HG03521 (cell line): Measurements from ENCODE around the gene SLFN12.
"Not testable (repeated sequence)": the region's sequence is repeated elsewhere in the genome, so short reads cannot be mapped to it uniquely, and the experiment has no call there.

Experiments used
- ATAC-seq: cut with Tn5 transposase; IDR thresholded peaks from one replicate; pipeline ENCODE4 v1.9.1; 2021; ENCODE audit warnings: mild to moderate bottlenecking, moderate library complexity; ENCODE audit not compliant: unreplicated experiment

The SLFN12 gene

DNA sequence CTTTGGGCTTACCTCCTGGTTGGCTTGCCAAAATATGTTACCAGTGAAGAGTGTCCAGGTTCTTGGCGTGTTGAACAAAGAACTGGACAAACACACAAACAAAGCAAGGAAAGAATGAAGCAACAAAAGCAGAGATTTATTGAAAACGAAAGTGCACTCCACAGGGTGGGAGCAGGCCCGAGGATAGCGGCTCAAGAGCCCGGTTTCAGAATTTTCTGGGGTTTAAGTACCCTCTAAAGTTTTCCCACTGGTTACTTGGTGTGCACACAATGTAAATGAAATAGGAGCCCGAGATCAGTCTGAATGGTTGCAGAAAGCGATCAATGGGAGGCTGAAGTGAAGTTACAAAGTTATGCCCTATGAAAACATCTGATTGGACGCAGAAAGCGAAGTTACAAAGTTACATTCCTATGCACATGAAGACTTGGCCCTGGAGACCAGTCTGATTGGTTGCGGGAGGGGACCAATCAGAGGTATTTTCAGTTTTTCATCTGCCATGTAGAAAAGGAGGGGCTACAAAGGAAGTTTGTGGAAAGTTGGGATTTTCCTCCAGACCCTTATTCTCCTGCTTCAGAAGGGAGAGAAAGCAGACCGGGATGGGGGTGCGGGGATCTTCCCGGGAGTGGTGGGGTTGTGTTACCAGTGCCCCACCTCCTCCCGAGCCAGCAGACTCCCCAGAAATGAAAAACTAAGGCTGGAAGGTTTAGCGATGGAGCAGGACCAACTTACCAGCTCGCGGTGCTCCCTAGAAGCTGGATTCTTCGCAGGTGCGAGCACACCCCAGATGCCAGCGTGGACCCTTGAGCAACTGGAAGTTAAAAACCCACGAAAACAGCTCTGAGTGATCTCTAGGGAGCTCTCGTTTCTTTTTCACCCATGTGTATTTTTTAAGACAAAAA is at the start of gene SLFN12:
Gene SLFN12, minus strand, starts transcription at position 325 of the 899 bp plus-strand sequence. CDS start 9,472 bp downstream, outside the sequence.
- ATAC-seq, result peak; percentile 64

GRCh38 chr17:35479271-35479670 is 47.0 kb upstream of the SLFN12 start:
- ATAC-seq, result no peak

- no peak for ATAC-seq
These were observed 44.9 kb upstream of the SLFN12 start for GRCh38 chr17:35477248-35477647.

DNA sequence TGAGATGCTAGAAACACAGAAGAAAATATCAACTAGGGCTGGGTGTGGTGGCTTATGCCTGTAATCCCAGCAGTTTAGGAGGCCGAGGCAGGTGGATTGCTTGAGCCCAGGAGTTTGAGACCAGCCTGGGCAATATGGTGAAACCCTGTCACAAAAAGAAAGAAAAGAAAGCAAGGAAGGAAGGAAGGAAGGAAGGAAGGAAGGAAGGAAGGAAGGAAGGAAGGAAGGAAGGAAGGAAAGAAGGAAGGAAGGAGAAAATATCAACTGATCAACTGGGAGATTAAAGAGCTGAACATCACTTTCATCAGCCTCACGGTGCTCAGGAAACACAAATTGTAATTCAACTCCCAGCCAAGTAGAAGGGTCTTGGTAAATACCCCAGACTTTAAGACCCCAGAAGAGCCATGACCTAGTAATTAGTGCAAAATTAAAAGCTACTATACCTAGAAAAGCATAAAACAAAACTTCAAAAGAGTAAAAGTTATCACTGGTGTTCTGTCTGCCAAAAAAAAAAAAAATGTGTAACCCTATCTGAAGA is 44.1 kb upstream of the SLFN12 start:
- no peak for ATAC-seq

DNA sequence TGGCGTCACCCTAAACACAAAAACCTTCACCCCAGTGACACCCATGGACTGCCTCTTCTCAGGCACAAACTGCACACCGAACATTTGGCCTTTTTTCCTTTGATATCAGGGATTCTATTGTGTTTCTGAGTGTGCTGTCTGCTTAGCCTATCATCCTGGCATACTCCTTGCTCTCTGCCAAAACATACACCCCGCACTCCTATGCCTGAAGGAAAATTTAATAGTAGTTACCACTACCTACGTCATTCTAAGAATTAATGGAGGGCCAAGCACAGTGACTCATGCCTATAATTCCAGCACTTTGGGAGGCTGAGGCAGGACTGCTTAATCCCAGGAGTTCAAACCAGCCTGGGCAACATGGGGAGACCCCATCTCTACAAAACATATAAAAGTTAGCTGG is 36.2 kb upstream of the SLFN12 start:
- ATAC-seq, result no peak

GRCh38 chr17:35467824-35468223 is 35.5 kb upstream of the SLFN12 start:
- ATAC-seq, result no peak

- ATAC-seq, result peak; percentile 86
These were observed 28.1 kb upstream of the SLFN12 start for GRCh38 chr17:35460354-35460851.

GRCh38 chr17:35454035-35454434 is 21.7 kb upstream of the SLFN12 start:
- ATAC-seq, result not testable (repeated sequence)

DNA sequence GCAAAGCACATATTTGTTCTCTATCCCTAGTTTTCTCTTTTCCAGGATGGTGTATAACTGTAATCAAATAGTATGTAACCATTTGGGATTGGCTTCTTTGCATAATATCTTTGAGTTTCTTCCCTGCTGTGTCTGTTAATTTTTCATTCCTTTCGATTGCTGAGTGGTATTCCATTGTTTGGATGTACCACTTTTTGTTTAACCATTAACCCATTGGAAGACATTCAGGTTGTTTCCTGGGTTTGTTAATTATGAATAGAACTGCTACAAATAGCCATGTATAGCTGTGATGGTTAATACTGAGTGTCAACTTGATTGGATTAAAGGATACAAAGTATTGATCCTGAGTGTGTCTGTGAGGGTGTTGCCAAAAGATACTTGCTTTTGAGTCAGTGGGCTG is 20.9 kb upstream of the SLFN12 start:
- no peak for ATAC-seq

- ATAC-seq, result no peak
These were observed 17.2 kb upstream of the SLFN12 start for GRCh38 chr17:35449371-35449931.

DNA sequence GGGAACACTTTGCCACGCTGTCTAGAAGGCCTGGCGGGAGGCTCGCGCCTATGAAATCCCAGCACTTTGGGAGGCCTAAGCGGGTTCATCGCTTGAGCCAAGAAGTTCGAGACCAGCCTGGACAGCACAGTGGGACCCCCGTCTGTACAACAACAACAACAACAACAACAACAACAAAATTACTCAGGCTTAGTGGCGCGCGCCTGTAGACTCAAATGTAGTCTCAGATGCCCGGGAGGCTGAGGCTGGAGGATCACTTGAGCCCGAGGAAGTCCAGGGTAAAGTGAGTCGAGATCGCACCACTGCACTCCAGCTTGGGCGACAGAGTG is 16.6 kb upstream of the SLFN12 start:
- ATAC-seq, result no peak

DNA sequence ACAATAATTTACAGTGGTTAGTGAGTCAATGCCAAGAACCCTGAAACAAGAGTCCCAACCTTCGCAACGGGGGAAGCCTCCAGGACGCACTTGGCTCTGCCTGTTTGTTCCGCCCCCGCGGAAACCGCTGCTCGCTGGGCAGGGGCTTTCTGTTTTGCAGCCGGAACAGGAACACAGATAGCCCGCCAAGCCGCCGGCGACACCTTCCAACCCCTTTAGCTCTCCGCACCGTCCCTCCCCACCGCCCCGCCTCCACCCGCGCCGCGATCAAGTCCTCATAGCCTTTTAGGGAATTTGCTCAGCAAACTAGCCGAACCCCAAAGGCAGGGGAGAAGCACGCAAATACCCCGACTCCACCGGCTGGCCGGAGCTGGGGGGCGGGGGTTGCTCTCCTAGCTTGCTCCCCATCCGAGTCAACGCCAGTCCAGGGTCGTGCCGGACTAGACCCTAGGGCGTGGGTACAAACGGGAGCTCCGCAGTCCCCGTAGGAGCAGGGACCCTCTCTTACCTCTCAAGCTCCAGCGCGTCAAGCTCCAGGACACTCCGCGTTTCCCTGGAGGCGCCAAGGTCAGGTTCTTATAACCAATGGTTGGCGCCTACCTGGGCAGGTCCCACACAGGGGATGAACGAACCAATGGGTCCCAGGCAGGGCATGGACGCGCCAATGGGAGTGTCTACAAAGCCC is 16.1 kb upstream of the SLFN12 start, which contains the start of gene SLFN13:
Gene SLFN13, minus strand, starts transcription at position 553 of the 685 bp plus-strand sequence. CDS start 3,086 bp downstream, outside the sequence.
- peak; percentile 59 for ATAC-seq

GRCh38 chr17:35447499-35447898 is 15.2 kb upstream of the SLFN12 start:
- no peak for ATAC-seq

DNA sequence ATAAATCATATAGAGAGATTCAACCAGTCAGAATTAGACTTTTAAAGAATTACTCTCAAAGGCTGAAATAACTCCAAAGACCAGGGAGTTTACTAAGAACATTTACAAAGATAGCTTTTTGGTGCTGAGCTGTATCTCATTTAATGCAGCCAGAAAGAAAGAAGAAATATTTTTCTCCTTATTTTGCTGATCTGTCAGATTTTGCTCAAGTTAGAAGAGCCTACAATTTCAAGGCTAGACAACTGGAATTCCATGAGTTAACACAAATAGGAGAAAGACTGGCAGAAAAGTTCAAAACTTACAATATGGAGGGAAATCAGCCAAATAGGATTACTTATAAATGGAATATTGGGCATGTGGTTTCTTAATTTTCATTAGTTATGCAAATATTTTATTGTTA is 6.1 kb upstream of the SLFN12 start:
- no peak for ATAC-seq

- peak; percentile 36 for ATAC-seq
These were observed 985 bp upstream of the SLFN12 start for GRCh38 chr17:35433075-35433894.

DNA sequence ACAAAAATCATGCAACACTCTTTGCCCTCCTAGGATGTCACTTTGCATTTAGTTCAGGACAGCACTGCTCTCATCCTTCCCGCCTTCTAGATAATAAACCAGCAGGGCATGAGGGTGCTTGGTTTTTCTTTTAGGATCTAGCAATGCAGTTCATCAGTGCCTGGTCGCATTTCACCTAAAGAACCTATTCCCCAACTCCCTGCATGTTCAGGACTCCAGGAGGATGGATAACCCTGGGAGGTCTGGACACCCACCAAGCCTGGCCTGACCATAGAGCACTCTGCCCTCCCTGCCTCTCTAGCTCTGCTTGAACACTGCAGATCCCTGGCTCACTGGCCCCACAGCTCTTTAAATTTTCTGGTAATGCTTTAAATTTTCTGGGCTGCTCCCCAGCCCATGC is 2.6 kb downstream of the SLFN12 start:
- ATAC-seq, result no peak

DNA sequence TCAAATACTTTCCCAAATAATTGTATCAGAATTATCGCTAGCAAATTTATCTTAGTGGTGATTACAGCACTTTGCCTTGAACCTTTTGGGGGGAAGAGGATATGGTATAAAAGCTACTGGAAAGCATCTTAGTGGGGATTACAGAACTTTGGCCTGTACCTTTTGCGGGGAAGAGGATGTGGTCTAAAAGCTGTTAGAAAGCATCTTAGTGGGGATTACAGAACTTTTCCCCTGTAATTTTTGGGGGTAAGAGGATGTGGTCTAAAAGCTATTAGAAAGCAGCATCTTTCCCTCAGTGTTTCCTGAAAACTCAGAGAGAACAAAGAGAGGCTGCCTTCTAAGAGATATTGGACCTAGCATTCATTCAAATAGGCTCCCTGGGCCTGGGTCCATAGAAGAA is 4.1 kb downstream of the SLFN12 start:
- ATAC-seq, result no peak

DNA sequence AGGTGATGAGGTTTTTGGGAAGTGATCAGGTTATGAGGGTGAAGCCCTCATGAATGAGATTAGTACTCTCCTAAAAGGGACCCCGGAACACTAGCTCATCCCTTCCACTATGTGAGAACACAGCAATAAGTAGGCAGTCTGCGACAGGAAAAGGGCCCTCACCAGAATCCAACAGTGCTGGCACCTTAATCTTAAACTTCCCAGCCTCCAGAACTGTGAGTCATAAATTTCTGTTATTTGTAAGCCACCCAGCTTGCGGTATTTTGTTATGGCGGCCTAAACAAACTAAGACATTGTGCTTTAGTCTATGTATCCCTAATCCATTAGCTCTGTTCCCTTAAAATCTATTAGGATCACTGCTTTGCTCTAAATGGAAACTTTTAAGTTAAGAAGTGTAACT is 8.5 kb downstream of the SLFN12 start:
- ATAC-seq, result no peak

GRCh38 chr17:35421069-35421468 is 11.2 kb downstream of the SLFN12 start:
- not testable (repeated sequence) for ATAC-seq

- ATAC-seq, result no peak
These were observed 15.6 kb downstream of the SLFN12 start for GRCh38 chr17:35416659-35417058.
